ENCODE results near the gene MYO3B. TPM values are rescaled to one million over a fixed set of nuclear protein-coding genes. Genes with fewer than 3 reads are reported as not detected.

MYO3B gene
- total and polyA plus RNA-seq, 2 of the 8 experiments (the other 6 are each of a cell fraction or from before 2014, with no cell fraction given) = 0.17 to 0.19 TPM

DNA sequence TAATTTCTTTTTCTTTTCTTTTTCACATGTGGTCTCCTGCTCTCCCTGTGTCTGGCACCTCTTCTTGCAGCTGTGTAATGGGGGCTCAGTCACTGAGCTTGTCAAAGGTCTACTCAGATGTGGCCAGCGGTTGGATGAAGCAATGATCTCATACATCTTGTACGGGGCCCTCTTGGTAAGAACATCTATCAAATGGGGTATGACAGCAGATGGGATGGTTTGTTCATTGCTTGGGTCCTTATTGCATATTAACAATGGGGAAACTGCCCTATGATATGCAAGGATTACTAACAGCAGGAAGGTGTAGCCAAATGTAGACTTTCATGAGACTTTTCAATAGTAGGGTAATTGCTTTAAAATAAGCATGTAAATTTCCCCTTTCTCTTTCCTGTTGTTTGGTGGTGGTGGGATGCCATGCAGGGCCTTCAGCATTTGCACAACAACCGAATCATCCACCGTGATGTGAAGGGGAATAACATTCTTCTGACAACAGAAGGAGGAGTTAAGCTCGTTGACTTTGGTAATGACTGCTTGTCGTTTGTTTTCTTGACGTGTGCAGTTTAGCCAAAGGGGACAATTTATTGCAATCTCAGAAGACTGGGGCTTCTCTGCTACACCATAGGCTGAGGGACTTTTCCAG, 36.5 kb downstream of the MYO3B start (continued):
- TF ChIP-seq CHD1 (IDR thresholded peaks at IDR 0.05; ENCODE audit: low read depth, low read length) (no peak), KDM1A (IDR thresholded peaks at IDR 0.05; ENCODE audit: borderline replicate concordance, low read length) (no peak), CREB1 (IDR thresholded peaks at IDR 0.05) (peak; percentile 30; the same call in 1 of the 2 replicates), NANOG (IDR thresholded peaks at IDR 0.05; ENCODE audit: insufficient read depth, low read depth, low read length, poor library complexity, severe bottlenecking) (peak; percentile 63), YY1 (IDR thresholded peaks at IDR 0.05; ENCODE audit: low read depth, low read length) (0 out of 2 replicates have a peak, but pooled peaks have one; percentile 8), KDM5A (IDR thresholded peaks at IDR 0.05; ENCODE audit: low read length) (no peak), RNF2 (IDR thresholded peaks at IDR 0.05; ENCODE audit: borderline replicate concordance, low read depth, low read length, missing control alignments, poor library complexity, severe bottlenecking) (no peak), GTF2F1 (IDR thresholded peaks at IDR 0.05; ENCODE audit: borderline replicate concordance, low read depth, low read length) (no peak), GABPA (IDR thresholded peaks at IDR 0.05; ENCODE audit: borderline replicate concordance, insufficient read depth, low read length) (no peak), POU5F1 (IDR thresholded peaks at IDR 0.05; ENCODE audit: low read depth, low read length) (no peak), SRF (IDR thresholded peaks at IDR 0.05; ENCODE audit: low read depth, low read length) (no peak), ZNF274 (IDR thresholded peaks at IDR 0.05; ENCODE audit: borderline replicate concordance, extremely low read depth, low read length) (no peak), ASH2L (IDR thresholded peaks at IDR 0.05; ENCODE audit: low read length) (no peak), SAP30 (IDR thresholded peaks at IDR 0.05; ENCODE audit: insufficient read depth, insufficient replicate concordance, low read length) (no peak), TEAD4 (IDR thresholded peaks at IDR 0.05; ENCODE audit: low read depth, low read length) (0 out of 2 replicates have a peak, but pooled peaks have one; percentile 34), FOSL1 (IDR thresholded peaks at IDR 0.05; ENCODE audit: insufficient read depth, low read depth, low read length) (no peak), BACH1 (IDR thresholded peaks at IDR 0.05; ENCODE audit: low read length) (no peak), MAFK (IDR thresholded peaks at IDR 0.05; ENCODE audit: low read depth, low read length) (no peak), HDAC2 (IDR thresholded peaks at IDR 0.05; ENCODE audit: borderline replicate concordance in 1 of 2, low read depth in 2 of 2, low read length in 2 of 2) (peak in 1 of 2 experiments; percentile 13; a peak in 2 of 4 replicates), BCL11A (IDR thresholded peaks at IDR 0.05; ENCODE audit: low read depth in 2 of 2, low read length in 2 of 2) (no peak), KDM4A (IDR thresholded peaks at IDR 0.05; ENCODE audit: low read depth, low read length, severe bottlenecking) (no peak)
- TF ChIP-seq, protein P1, sequence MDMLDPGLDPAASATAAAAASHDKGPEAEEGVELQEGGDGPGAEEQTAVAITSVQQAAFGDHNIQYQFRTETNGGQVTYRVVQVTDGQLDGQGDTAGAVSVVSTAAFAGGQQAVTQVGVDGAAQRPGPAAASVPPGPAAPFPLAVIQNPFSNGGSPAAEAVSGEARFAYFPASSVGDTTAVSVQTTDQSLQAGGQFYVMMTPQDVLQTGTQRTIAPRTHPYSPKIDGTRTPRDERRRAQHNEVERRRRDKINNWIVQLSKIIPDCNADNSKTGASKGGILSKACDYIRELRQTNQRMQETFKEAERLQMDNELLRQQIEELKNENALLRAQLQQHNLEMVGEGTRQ (IDR thresholded peaks at IDR 0.05; ENCODE audit: low read length) = no peak
- TF ChIP-seq, protein P2, sequence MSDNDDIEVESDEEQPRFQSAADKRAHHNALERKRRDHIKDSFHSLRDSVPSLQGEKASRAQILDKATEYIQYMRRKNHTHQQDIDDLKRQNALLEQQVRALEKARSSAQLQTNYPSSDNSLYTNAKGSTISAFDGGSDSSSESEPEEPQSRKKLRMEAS (IDR thresholded peaks at IDR 0.05) = no peak
